ENCODE measurements around the gene RPL19. TPM values are rescaled to one million over a fixed set of nuclear protein-coding genes. Genes with fewer than 3 reads are reported as not detected.
"Not testable (repeated sequence)": the region's sequence is repeated elsewhere in the genome, so short reads cannot be mapped to it uniquely, and the experiment has no call there.

Gene RPL19
- total and polyA plus RNA-seq, 4 donors, result 1,387 to 4,055 (median 1,971) TPM

GRCh38 chr17:39167476-39167875 lies 32.6 kb upstream of the RPL19 start:
- Histone ChIP-seq H3K27me3 (ENCODE audit: control insufficient read depth in 3 of 3, insufficient read depth in 3 of 3, low read length in 2 of 3) (peaks cover 0 to 19% (median 0%) of the 10 kb centered on the region in 3 donors), H3K27ac (ENCODE audit: low read depth in 1 of 2, low read length in 1 of 2) (no peak overlapping the region), H3K36me3 (ENCODE audit: control insufficient read depth in 4 of 4, insufficient read depth in 4 of 4, low read length in 4 of 4) (no peaks in the 10 kb centered on the region), H3K9me3 (ENCODE audit: control insufficient read depth in 4 of 4, insufficient read depth in 3 of 4, low read length in 3 of 4) (no peaks in the 10 kb centered on the region), H3K4me3 (no peak overlapping the region), H3K4me1 (ENCODE audit: control insufficient read depth in 5 of 5, insufficient read depth in 5 of 5, low read length in 5 of 5) (peaks cover 0 to 29% (median 10%) of the 10 kb centered on the region in 5 donors), H3K9ac (ENCODE audit: insufficient read depth in 1 of 2, low read length in 2 of 2) (no peak overlapping the region)
- TF ChIP-seq, protein P1, sequence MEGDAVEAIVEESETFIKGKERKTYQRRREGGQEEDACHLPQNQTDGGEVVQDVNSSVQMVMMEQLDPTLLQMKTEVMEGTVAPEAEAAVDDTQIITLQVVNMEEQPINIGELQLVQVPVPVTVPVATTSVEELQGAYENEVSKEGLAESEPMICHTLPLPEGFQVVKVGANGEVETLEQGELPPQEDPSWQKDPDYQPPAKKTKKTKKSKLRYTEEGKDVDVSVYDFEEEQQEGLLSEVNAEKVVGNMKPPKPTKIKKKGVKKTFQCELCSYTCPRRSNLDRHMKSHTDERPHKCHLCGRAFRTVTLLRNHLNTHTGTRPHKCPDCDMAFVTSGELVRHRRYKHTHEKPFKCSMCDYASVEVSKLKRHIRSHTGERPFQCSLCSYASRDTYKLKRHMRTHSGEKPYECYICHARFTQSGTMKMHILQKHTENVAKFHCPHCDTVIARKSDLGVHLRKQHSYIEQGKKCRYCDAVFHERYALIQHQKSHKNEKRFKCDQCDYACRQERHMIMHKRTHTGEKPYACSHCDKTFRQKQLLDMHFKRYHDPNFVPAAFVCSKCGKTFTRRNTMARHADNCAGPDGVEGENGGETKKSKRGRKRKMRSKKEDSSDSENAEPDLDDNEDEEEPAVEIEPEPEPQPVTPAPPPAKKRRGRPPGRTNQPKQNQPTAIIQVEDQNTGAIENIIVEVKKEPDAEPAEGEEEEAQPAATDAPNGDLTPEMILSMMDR (IDR thresholded peaks at IDR 0.05; ENCODE audit: control extremely low read depth, extremely low read depth), result no peak
- ATAC-seq (ENCODE audit: insufficient read depth, low FRiP score), result no peak
- WGBS, 2 donors, result 15 to 22% methylated on average over 2 of the region's 2 CpGs
- peak; percentile 63 to 77 (median 76) for DNase-seq

DNA sequence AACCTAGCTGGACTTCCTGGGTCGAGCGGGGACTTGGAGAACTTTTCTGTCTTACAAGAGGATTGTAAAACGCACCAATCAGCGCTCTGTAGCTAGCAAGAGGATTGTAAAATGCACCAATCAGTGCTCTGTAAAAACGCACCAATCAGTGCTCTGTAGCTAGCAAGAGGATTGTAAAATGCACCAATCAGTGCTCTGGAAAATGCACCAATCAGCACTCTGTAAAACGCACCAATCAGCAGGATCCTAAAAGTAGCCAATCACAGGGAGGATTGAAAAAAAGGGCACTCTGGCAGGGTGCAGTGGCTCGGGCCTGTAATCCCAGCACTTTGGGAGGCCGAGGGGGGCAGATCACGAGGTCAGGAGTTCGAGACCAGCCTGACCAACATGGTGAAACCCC lies 31.6 kb upstream of the RPL19 start:
- H3K9ac ChIP-seq (ENCODE audit: insufficient read depth in 1 of 2, low read length in 2 of 2); ATAC-seq (ENCODE audit: insufficient read depth, low FRiP score); DNase-seq; H3K36me3 ChIP-seq (ENCODE audit: control insufficient read depth in 4 of 4, insufficient read depth in 4 of 4, low read length in 4 of 4); H3K4me3 ChIP-seq; H3K27ac ChIP-seq (ENCODE audit: low read depth in 1 of 2, low read length in 1 of 2); H3K9me3 ChIP-seq (ENCODE audit: control insufficient read depth in 4 of 4, insufficient read depth in 3 of 4, low read length in 3 of 4): not testable (repeated sequence)
- 92 to 94% methylated on average over 10 of the region's 10 CpGs for WGBS, 2 donors
- Histone ChIP-seq H3K4me1 (ENCODE audit: control insufficient read depth in 5 of 5, insufficient read depth in 5 of 5, low read length in 5 of 5) (peaks cover 0 to 29% (median 10%) of the 10 kb centered on the region in 5 donors), H3K27me3 (ENCODE audit: control insufficient read depth in 3 of 3, insufficient read depth in 3 of 3, low read length in 2 of 3) (peaks cover 0 to 19% (median 0%) of the 10 kb centered on the region in 3 donors)

- peaks cover 0 to 29% (median 10%) of the 10 kb centered on the region in 5 donors for H3K4me1 ChIP-seq (ENCODE audit: control insufficient read depth in 5 of 5, insufficient read depth in 5 of 5, low read length in 5 of 5)
- 41 to 75% methylated on average over 14 of the region's 14 CpGs for WGBS, 2 donors
- no peak overlapping the region for H3K27ac ChIP-seq (ENCODE audit: low read depth in 1 of 2, low read length in 1 of 2)
- no peak overlapping the region for H3K4me3 ChIP-seq
- H3K9ac ChIP-seq (ENCODE audit: insufficient read depth in 1 of 2, low read length in 2 of 2), result no peak overlapping the region
- TF ChIP-seq, protein P1 (IDR thresholded peaks at IDR 0.05; ENCODE audit: control extremely low read depth, extremely low read depth), result no peak
- no peak for ATAC-seq (ENCODE audit: insufficient read depth, low FRiP score)
- no peak for DNase-seq
- H3K36me3 ChIP-seq (ENCODE audit: control insufficient read depth in 4 of 4, insufficient read depth in 4 of 4, low read length in 4 of 4), result no peaks in the 10 kb centered on the region
- no peaks in the 10 kb centered on the region for H3K9me3 ChIP-seq (ENCODE audit: control insufficient read depth in 4 of 4, insufficient read depth in 3 of 4, low read length in 3 of 4)
- peaks cover 0 to 19% (median 0%) of the 10 kb centered on the region in 3 donors for H3K27me3 ChIP-seq (ENCODE audit: control insufficient read depth in 3 of 3, insufficient read depth in 3 of 3, low read length in 2 of 3)
Measured at GRCh38 chr17:39169101-39169500, 31.0 kb upstream of the RPL19 start.

GRCh38 chr17:39169518-39169917 lies 30.6 kb upstream of the RPL19 start:
- Histone ChIP-seq H3K4me3 (no peak overlapping the region), H3K27me3 (ENCODE audit: control insufficient read depth in 3 of 3, insufficient read depth in 3 of 3, low read length in 2 of 3) (peaks cover 0 to 19% (median 0%) of the 10 kb centered on the region in 3 donors), H3K4me1 (ENCODE audit: control insufficient read depth in 5 of 5, insufficient read depth in 5 of 5, low read length in 5 of 5) (peaks cover 0 to 26% (median 10%) of the 10 kb centered on the region in 5 donors), H3K9me3 (ENCODE audit: control insufficient read depth in 4 of 4, insufficient read depth in 3 of 4, low read length in 3 of 4) (no peaks in the 10 kb centered on the region), H3K36me3 (ENCODE audit: control insufficient read depth in 4 of 4, insufficient read depth in 4 of 4, low read length in 4 of 4) (no peaks in the 10 kb centered on the region), H3K9ac (ENCODE audit: insufficient read depth in 1 of 2, low read length in 2 of 2) (no peak overlapping the region), H3K27ac (ENCODE audit: low read depth in 1 of 2, low read length in 1 of 2) (no peak overlapping the region)
- ATAC-seq (ENCODE audit: insufficient read depth, low FRiP score) (no peak), DNase-seq (no peak)
- TF ChIP-seq, protein P1 (IDR thresholded peaks at IDR 0.05; ENCODE audit: control extremely low read depth, extremely low read depth), result no peak
- 71 to 81% methylated on average over 3 of the region's 3 CpGs for WGBS, 2 donors

All from lung (tissue), 12 donors.